IPS-18a (cell line): Measurements from ENCODE around the gene SPATA13.
"Not testable (repeated sequence)": the region's sequence is repeated elsewhere in the genome, so short reads cannot be mapped to it uniquely, and the experiment has no call there.

ENCODE experiments used
- H3K27ac ChIP-seq: one replicate; pipeline ENCODE4 v1.5.1; 2013; ENCODE audit warnings: low read length
- H3K27me3 ChIP-seq: one replicate; pipeline ENCODE4 v1.6.1; 2013; ENCODE audit warnings: mild to moderate bottlenecking, low read length; ENCODE audit not compliant: control insufficient read depth, insufficient read depth
- H3K36me3 ChIP-seq: one replicate; pipeline ENCODE4 v1.6.1; 2013; ENCODE audit warnings: low read depth, low read length; ENCODE audit not compliant: control insufficient read depth
- H3K4me1 ChIP-seq: one replicate; pipeline ENCODE4 v1.6.1; 2013; ENCODE audit warnings: low read depth, low read length; ENCODE audit not compliant: control insufficient read depth
- H3K4me3 ChIP-seq: one replicate; pipeline ENCODE4 v1.5.1; 2013; ENCODE audit warnings: low read length
- H3K9ac ChIP-seq: one replicate; pipeline ENCODE4 v1.6.1; 2013; ENCODE audit warnings: mild to moderate bottlenecking, low read length, moderate library complexity
- H3K9me3 ChIP-seq: one replicate; pipeline ENCODE4 v1.6.1; 2013; ENCODE audit warnings: low read depth, low read length; ENCODE audit not compliant: control insufficient read depth

SPATA13 gene

DNA sequence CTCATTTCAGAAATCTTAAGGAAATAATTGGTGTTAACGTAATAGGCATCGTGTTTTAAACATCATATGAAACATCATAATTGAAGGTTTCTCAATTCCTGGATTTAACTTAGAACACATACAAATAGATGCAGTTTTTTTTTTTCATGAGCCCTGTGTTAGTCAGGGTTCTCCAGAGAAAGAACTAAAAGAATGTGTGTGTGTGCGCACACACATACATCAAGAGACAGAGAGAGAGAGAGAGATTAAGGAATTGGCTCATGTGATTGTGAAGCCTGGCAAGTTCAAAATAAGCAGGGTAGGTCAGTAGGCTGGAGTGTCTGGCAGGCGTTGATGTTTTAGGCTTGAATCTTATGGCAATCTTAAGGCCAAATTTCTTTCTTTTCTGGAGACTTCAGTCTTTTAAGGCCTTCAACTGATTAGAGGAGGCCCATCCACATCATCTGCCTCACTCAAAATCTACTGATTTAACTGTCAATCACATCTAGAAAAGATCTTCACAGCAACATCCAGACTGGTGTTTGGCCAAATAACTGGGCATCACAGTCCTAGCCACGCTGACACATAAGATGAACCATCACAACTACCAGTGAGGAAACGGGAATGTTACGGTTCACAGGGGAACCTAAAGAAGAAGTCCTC is 25.2 kb downstream of the SPATA13 start:
- Histone ChIP-seq H3K27ac (no peak overlapping the region), H3K4me1 (no peaks in the 10 kb centered on the region), H3K9me3 (no peaks in the 10 kb centered on the region), H3K9ac (no peak overlapping the region), H3K4me3 (no peak overlapping the region), H3K27me3 (no peaks in the 10 kb centered on the region), H3K36me3 (no peaks in the 10 kb centered on the region)

GRCh38 chr13:24187185-24187584 is 26.7 kb downstream of the SPATA13 start:
- Histone ChIP-seq H3K36me3 (no peaks in the 10 kb centered on the region), H3K9ac (no peak overlapping the region), H3K4me1 (no peaks in the 10 kb centered on the region), H3K9me3 (no peaks in the 10 kb centered on the region), H3K27ac (no peak overlapping the region), H3K4me3 (no peak overlapping the region), H3K27me3 (no peaks in the 10 kb centered on the region)

- Histone ChIP-seq H3K9me3 (no peaks in the 10 kb centered on the region), H3K27ac (no peak overlapping the region), H3K27me3 (no peaks in the 10 kb centered on the region), H3K4me3 (no peak overlapping the region), H3K9ac (no peak overlapping the region), H3K36me3 (no peaks in the 10 kb centered on the region), H3K4me1 (peaks cover 6% of the 10 kb centered on the region)
Observed at GRCh38 chr13:24192057-24192810, 31.7 kb downstream of the SPATA13 start.

DNA sequence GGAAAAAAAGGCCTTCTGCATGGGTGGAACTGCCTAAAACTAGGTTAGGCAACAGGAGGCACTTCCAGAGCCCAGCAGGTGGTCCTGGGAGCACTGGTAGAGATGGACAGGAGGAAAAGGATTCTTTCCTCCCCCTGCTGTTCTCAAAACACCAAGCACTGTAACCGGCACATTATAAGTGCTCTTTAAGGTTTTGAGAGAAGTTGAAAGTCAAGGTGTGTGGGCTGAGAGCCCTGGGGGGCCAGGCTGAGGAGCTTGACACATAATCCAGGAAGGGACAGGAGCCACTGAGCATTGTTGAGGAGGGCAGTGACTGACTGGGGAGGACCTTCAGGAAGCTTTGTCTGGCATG is 32.3 kb downstream of the SPATA13 start:
- H3K4me3 ChIP-seq, result no peak overlapping the region
- H3K4me1 ChIP-seq, result peaks cover 6% of the 10 kb centered on the region
- no peaks in the 10 kb centered on the region for H3K27me3 ChIP-seq
- no peaks in the 10 kb centered on the region for H3K36me3 ChIP-seq
- no peaks in the 10 kb centered on the region for H3K9me3 ChIP-seq
- no peak overlapping the region for H3K9ac ChIP-seq
- no peak overlapping the region for H3K27ac ChIP-seq

DNA sequence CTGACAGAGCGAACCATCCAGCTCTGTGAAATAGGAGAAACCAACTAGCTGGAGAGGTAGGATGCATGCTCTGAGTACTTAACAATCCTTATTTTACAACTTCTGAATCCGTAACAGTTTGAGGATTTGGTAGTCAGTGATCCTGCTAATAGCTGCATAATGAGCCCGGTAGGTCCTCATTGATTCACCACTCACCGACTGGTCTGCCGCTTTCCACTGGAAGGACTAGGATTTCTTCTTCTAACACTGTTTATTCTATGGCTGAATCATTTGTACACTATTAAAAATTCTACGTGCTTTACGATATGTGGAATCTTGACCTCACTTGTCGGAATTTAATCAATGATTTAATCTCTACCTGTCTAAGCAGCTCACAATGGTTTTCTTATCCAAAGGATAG is 33.9 kb downstream of the SPATA13 start:
- Histone ChIP-seq H3K9ac (no peak overlapping the region), H3K27me3 (no peaks in the 10 kb centered on the region), H3K4me3 (no peak overlapping the region), H3K4me1 (peaks cover 9% of the 10 kb centered on the region), H3K27ac (no peak overlapping the region), H3K36me3 (no peaks in the 10 kb centered on the region), H3K9me3 (no peaks in the 10 kb centered on the region)

GRCh38 chr13:24195626-24196025 is 35.1 kb downstream of the SPATA13 start:
- H3K4me1 ChIP-seq, result peaks cover 9% of the 10 kb centered on the region
- H3K27me3 ChIP-seq, result no peaks in the 10 kb centered on the region
- H3K36me3 ChIP-seq, result no peaks in the 10 kb centered on the region
- H3K9ac ChIP-seq, result no peak overlapping the region
- H3K4me3 ChIP-seq, result no peak overlapping the region
- no peak overlapping the region for H3K27ac ChIP-seq
- H3K9me3 ChIP-seq, result no peaks in the 10 kb centered on the region

GRCh38 chr13:24196593-24197197 is 36.2 kb downstream of the SPATA13 start:
- Histone ChIP-seq H3K27me3 (no peaks in the 10 kb centered on the region), H3K27ac (no peak overlapping the region), H3K4me1 (peaks cover 9% of the 10 kb centered on the region), H3K4me3 (no peak overlapping the region), H3K9ac (no peak overlapping the region), H3K36me3 (no peaks in the 10 kb centered on the region), H3K9me3 (no peaks in the 10 kb centered on the region)

DNA sequence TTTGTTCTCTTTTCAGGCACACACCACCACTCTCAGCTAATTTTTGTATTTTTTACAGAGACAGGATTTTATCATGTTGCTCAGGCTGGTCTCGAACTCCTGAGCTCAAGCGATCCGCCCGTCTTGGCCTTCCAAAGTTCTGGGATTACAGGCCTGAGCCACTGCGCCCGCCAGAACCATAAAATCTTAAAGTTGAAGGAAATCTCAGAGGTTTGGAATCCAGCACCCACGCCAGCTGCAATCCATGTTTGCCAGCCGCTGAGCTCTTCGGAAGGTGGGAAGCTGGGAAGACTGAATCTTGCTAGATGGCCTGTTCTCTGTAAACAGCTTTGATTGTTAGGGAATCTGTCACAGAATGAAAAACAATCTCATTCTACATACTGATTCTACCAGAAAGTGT is 38.5 kb downstream of the SPATA13 start:
- Histone ChIP-seq H3K9ac (no peak overlapping the region), H3K9me3 (no peaks in the 10 kb centered on the region), H3K27ac (no peak overlapping the region), H3K27me3 (no peaks in the 10 kb centered on the region), H3K4me1 (peaks cover 7% of the 10 kb centered on the region), H3K36me3 (no peaks in the 10 kb centered on the region), H3K4me3 (no peak overlapping the region)

GRCh38 chr13:24202215-24202614 is 41.7 kb downstream of the SPATA13 start:
- no peaks in the 10 kb centered on the region for H3K9me3 ChIP-seq
- H3K36me3 ChIP-seq, result no peaks in the 10 kb centered on the region
- no peak overlapping the region for H3K4me3 ChIP-seq
- H3K27me3 ChIP-seq, result no peaks in the 10 kb centered on the region
- no peak overlapping the region for H3K27ac ChIP-seq
- peaks cover 7% of the 10 kb centered on the region for H3K4me1 ChIP-seq
- no peak overlapping the region for H3K9ac ChIP-seq

DNA sequence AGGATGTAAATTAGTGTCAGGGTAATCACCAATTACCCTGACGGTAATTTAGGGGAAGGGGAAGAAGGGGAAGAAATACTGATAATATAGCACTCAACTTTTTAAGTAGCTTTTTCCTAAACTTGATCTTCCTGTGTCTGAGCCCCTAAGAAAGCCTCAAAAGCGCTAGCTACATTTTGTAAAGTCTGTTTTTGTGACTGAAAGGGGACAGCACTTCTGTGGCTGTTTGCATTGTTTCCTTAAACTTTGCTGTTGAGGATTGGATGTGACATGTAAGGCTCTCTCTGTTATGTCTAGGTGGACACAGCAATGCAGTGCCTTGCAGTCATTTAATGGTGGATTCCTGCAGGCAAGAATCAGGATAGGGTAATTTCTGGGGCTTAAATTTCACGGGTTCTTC is 42.8 kb downstream of the SPATA13 start:
- Histone ChIP-seq H3K27me3 (no peaks in the 10 kb centered on the region), H3K4me3 (no peak overlapping the region), H3K27ac (no peak overlapping the region), H3K4me1 (peaks cover 5% of the 10 kb centered on the region), H3K9ac (no peak overlapping the region), H3K36me3 (no peaks in the 10 kb centered on the region), H3K9me3 (no peaks in the 10 kb centered on the region)

DNA sequence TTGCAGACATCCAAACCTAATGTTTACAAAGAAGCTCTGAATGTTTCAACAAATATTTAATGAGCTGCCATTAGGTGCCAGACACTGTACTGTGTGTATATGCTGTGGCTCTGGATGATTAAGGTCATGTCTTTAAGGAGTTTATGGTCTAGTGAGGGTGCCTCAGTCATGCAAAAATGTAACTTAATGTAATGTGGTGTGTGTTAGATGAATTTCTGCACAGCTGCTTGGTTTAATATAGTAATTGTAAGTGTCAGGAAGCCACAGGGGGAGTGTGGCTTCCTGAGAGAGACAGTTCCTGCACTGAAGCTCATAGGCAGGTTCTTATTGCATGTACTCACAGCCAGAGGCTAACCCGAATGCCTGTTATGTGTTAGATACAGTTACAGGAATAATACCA is 43.3 kb downstream of the SPATA13 start:
- Histone ChIP-seq H3K4me3 (no peak overlapping the region), H3K9me3 (no peaks in the 10 kb centered on the region), H3K9ac (no peak overlapping the region)

DNA sequence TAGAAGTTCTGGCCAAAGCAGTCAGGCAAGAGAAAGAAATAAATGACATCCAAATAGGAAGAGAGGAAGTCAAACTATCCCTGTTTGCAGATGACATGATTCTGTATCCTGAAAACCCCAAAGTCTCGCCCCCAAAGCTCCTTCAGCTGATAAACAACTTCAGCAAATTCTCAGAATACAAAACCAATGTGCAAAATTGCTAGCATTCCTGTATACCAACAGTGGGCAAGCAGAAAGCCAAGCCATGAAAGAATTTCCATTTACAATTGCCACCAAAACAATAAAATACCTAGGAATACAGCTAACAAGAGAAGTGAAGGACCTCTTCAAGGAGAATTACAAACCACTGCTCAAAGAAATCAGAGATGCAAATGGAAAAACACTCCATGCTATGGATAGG is 44.6 kb downstream of the SPATA13 start:
- not testable (repeated sequence) for H3K27me3 ChIP-seq, H3K27ac ChIP-seq, H3K9ac ChIP-seq, H3K4me3 ChIP-seq, H3K4me1 ChIP-seq, H3K9me3 ChIP-seq, H3K36me3 ChIP-seq

More for the DNA sequence above, 43.3 kb downstream of the SPATA13 start:
- no peak overlapping the region for H3K27ac ChIP-seq
- no peaks in the 10 kb centered on the region for H3K27me3 ChIP-seq
- no peaks in the 10 kb centered on the region for H3K36me3 ChIP-seq
- peaks cover 4% of the 10 kb centered on the region for H3K4me1 ChIP-seq
